ENCODE measurements around the gene PRELID3B.
A peak's percentile ranks its signal among the peaks of the same experiment; 100 is the strongest.

Gene PRELID3B

DNA sequence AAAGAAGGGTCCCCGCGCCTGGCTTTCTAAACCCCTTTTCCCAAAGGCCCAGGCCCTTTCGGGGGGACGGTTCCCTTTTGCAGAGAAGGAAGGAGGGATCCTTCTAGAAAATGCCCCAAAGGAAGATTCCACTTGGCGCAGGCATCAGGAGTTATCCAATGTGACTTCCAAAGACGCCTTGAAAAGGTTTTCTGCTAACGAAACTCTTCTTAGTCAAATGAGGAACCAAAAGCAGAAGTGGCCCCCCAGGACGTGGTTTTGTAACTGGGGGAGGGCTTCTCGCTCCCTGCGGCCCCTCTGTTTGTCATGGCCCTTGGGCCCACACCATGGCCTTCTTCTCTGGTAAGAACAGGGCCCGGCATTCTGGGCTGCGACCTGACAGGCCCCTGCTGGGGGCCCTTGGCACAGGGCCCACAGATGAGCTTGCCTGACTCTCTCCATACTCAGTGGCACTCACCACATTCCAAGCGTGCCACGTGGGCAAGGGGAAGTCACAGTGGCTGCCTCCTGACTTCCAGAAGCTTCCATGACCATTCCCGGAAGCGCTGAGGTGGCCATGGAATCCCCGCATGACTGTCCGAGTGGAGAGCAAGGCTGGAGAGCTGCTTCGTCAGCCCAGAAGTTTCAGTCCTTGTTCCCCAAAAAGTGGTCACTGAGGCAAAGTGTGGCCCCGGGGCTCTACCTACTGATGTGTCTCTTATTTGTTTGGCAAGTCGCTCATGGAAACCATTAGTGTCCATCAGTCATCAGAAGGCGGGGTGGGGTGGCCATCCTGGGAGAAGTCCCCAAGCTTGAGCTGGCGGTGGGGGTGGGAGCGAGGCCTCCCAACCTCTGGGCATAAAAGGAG, 34.7 kb downstream of the PRELID3B start:
- Histone ChIP-seq H3K4me3 (peak overlapping the region; percentile 80 to 90), H3K4me1 (peaks cover 0 to 75% (median 50%) of the 10 kb centered on the region in 4 donors), H3K27me3 (no peaks in the 10 kb centered on the region), H3K36me3 (peaks cover 0 to 2% (median 0%) of the 10 kb centered on the region in 3 donors), H3K9me3 (no peaks in the 10 kb centered on the region), H3K27ac (peak overlapping the region; percentile 86 to 94)
- DNase-seq, result peak; percentile 71 to 80
- TF ChIP-seq, protein P1, sequence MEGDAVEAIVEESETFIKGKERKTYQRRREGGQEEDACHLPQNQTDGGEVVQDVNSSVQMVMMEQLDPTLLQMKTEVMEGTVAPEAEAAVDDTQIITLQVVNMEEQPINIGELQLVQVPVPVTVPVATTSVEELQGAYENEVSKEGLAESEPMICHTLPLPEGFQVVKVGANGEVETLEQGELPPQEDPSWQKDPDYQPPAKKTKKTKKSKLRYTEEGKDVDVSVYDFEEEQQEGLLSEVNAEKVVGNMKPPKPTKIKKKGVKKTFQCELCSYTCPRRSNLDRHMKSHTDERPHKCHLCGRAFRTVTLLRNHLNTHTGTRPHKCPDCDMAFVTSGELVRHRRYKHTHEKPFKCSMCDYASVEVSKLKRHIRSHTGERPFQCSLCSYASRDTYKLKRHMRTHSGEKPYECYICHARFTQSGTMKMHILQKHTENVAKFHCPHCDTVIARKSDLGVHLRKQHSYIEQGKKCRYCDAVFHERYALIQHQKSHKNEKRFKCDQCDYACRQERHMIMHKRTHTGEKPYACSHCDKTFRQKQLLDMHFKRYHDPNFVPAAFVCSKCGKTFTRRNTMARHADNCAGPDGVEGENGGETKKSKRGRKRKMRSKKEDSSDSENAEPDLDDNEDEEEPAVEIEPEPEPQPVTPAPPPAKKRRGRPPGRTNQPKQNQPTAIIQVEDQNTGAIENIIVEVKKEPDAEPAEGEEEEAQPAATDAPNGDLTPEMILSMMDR (IDR thresholded peaks at IDR 0.05), result no peak
- intact Hi-C loops (cut with DNase I; ENCODE audit: low total_unique reads), result no loop called here

DNA sequence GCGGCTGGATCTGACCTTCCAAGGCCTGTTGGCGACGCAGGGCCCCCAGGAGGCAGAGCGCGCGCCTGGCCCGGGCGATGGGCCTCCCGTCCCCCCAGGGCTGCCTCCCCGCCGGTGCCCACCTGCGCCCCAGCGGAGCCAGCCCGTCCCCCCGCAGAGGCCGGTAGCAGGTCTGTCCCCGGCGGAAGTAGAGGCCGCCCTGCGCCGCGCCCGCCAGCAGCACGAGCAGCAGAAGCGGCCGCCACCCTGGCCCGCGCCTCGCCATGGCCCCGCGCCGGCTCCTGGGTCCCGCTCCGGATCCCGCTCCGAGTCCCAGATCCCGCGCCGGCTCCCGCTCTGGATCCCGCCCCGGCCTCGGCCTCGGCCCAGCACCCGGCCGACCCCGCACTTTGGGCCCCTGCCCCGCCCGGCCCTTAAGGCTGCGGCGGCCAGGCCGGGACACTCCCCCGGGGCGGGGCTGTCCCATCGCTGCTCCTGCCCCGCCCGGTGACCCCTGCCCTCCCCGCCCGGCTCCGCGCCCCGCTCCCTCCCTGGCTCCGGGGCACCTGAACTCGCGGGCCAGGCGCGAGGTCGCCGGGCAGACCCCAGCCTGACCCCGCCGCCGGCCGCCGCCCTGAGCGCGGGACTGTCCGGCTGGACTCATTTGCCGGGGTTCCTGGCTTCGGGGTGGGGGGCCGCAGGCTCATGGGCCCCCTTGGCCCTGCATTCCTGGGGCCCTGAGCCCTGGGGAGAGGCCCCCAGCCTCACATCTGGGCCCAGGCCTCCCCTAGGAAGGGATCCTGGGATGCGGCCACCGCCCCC, 35.5 kb downstream of the PRELID3B start, which contains the start of gene CTSZ:
Gene CTSZ, minus strand, starts transcription at position 391 of the 801 bp plus-strand sequence. Its CDS starts 126 bp downstream, at position 265.
- peaks cover 0 to 76% (median 51%) of the 10 kb centered on the region in 4 donors for H3K4me1 ChIP-seq
- peak within 1 kb of the TSS; percentile 80 to 90 for H3K4me3 ChIP-seq
- no peaks in the 10 kb centered on the region for H3K9me3 ChIP-seq
- peak in 1 of 2 donors; percentile 79 for DNase-seq
- H3K27me3 ChIP-seq, result no peaks in the 10 kb centered on the region
- peak within 1 kb of the TSS; percentile 86 to 94 for H3K27ac ChIP-seq
- intact Hi-C loops (cut with DNase I; ENCODE audit: low total_unique reads), result no loop called here
- H3K36me3 ChIP-seq, result peaks cover 0 to 7% (median under 1%) of the 10 kb centered on the region in 3 donors
- TF ChIP-seq, protein P1 (IDR thresholded peaks at IDR 0.05), result no peak

DNA sequence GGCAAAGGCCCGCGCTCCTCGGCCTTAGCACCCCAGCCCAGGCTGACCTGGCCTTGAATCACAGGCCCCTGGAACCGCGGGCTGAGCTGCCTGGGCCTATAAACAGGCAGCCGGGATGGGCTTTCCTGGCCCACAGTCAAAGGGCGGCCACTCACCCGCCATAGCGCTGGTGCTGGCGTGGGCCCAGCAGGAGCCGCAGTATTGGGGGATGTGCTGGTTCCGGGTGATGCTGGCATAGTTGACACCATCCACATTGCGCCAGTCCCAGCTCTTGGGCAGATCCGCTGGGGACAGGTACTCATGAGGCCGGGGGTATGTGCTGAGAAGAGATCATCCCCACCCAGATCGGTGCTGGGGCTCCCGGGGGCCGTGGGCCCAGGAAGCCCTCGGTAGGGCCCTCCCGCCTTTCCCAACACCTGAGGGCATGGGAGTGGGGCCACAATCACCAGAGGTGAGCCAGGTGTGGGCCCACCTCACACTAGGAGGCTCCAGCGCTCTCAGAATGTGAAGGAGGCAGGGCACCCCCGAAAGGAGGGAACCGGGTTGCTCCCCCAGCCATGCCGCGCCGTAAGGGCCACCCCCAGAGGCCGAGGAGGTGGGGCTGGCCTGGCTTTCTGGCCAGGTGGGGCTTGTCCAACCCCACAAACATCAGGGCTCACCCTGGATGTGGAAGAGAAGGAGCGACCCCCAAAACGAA, 36.3 kb downstream of the PRELID3B start:
- Histone ChIP-seq H3K9me3 (no peaks in the 10 kb centered on the region), H3K27ac (peak overlapping the region; percentile 86 to 94), H3K4me1 (peaks cover 0 to 69% (median 46%) of the 10 kb centered on the region in 4 donors), H3K36me3 (peaks cover 2 to 15% (median 8%) of the 10 kb centered on the region in 3 donors), H3K27me3 (no peaks in the 10 kb centered on the region), H3K4me3 (peak overlapping the region; percentile 80 to 90)
- TF ChIP-seq, protein P1 (IDR thresholded peaks at IDR 0.05), result no peak
- peak in 1 of 2 donors; percentile 67 for DNase-seq
- intact Hi-C loops (cut with DNase I; ENCODE audit: low total_unique reads), result no loop called here

DNA sequence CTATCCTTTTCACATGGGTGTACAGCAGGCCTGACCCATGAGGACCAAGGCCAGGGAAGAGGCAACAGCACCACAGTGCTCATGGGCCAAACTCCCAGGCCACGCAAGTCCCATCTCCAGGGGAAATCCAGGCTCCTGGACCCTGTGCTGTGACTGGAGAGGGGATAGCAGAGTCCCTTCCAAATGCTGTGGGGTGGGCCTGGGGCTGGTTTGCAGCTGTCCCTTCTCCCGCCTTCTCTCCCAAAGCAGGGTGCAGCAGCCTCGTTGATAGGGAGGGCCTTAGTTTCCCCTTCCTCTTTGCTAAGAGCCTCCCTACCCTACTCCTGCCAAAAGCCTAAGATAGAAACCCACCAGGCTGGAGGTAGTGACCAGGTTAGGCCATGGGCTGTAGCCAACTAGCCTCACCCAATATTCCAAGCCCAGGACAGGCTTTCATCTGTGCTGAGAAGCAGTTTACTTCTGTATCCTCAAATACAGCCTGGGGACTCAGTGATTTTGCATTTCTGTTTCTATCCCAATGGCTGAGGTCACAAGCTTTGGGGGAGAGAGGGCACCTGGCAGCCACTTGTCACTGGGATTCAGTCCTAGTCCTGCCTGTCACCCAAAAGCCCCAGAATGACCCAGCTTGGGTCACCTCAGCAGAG, 36.9 kb downstream of the PRELID3B start:
- peak overlapping the region; percentile 80 to 90 for H3K4me3 ChIP-seq
- H3K36me3 ChIP-seq, result peaks cover 9 to 22% (median 14%) of the 10 kb centered on the region in 3 donors
- intact Hi-C loops (cut with DNase I; ENCODE audit: low total_unique reads), result no loop called here
- H3K4me1 ChIP-seq, result peaks cover 0 to 62% (median 39%) of the 10 kb centered on the region in 4 donors
- DNase-seq, result peak in 1 of 2 donors; percentile 55
- TF ChIP-seq, protein P1 (IDR thresholded peaks at IDR 0.05), result no peak
- no peaks in the 10 kb centered on the region for H3K27me3 ChIP-seq
- no peaks in the 10 kb centered on the region for H3K9me3 ChIP-seq
- peak overlapping the region; percentile 86 to 94 for H3K27ac ChIP-seq

Measured in tibial artery (tissue), 4 donors.